Kidney (tissue), 14 donors: ENCODE results near the gene TNFAIP3. TPM values are rescaled to one million over a fixed set of nuclear protein-coding genes. Genes with fewer than 3 reads are reported as not detected.
"Not testable (repeated sequence)": the region's sequence is repeated elsewhere in the genome, so short reads cannot be mapped to it uniquely, and the experiment has no call there.

Experiments
- DNase-seq, 5 donors: peaks; one replicate each; pipeline ENCODE4 v3.0.0-alpha.2; 2013 to 2020
- FAIRE-seq: peaks from 2 replicates; lab custom pipeline; 2012; peaks lifted over from hg19 to GRCh38; lab: Jason Lieb, UNC
- H3K27ac ChIP-seq, 2 donors: one replicate each; pipeline ENCODE4 v1.7.0; 2013; ENCODE audit warnings: low read depth in 2 of 2, low read length in 2 of 2, inconsistent platforms in 1 of 2
- H3K27me3 ChIP-seq: one replicate; pipeline ENCODE4 v1.7.1; 2013; ENCODE audit warnings: low read length, inconsistent platforms; ENCODE audit not compliant: control insufficient read depth, insufficient read depth
- H3K36me3 ChIP-seq, 3 donors: one replicate each; pipeline versions ENCODE4 v1.7.0 to v1.7.1; 2013; ENCODE audit warnings: low read length in 3 of 3, control low read depth in 1 of 3, inconsistent platforms in 1 of 3; ENCODE audit not compliant: insufficient read depth in 3 of 3, control insufficient read depth in 2 of 3
- H3K4me1 ChIP-seq, 3 donors: one replicate each; pipeline versions ENCODE4 v1.7.0 to v1.7.1; 2013; ENCODE audit warnings: low read length in 3 of 3, inconsistent platforms in 1 of 3, low read depth in 1 of 3; ENCODE audit not compliant: control insufficient read depth in 2 of 3, insufficient read depth in 2 of 3
- H3K4me3 ChIP-seq, 3 donors: one replicate each; pipeline versions ENCODE4 v1.7.0 to v1.8.1; 2013; ENCODE audit warnings: low read length in 3 of 3, control low read depth in 1 of 3, inconsistent platforms in 1 of 3
- H3K9ac ChIP-seq, 3 donors: one replicate each; pipeline versions ENCODE4 v1.7.0 to v1.7.1; 2013; ENCODE audit warnings: low read length in 3 of 3, control low read depth in 1 of 3, inconsistent platforms in 1 of 3
- H3K9me3 ChIP-seq, 3 donors: one replicate each; pipeline versions ENCODE4 v1.7.0 to v1.7.1; 2013; ENCODE audit warnings: low read length in 3 of 3, control low read depth in 1 of 3, inconsistent platforms in 1 of 3; ENCODE audit not compliant: control insufficient read depth in 2 of 3, insufficient read depth in 1 of 3
- CTCF ChIP-seq: IDR thresholded peaks from 3 replicates; pipeline ENCODE4 v1.5.1; 2012; ENCODE audit warnings: mild to moderate bottlenecking, moderate library complexity, borderline replicate concordance; ENCODE audit not compliant: insufficient read depth; ENCODE audit errors: extremely low read depth
- intact Hi-C: fragments of 100-400 bp; cut with DNase I; formaldehyde crosslinking; loops from one replicate; pipeline ENCODE4 v1.11.1; 2022
- polyA plus RNA-seq: library from polyadenylated mRNA; stranded (reverse); fragments of 350-450 nt; fragmentation: Illumina TruSeq; extraction: RNeasy Lipid Tissue Mini Kit (QIAGEN cat#74804); gene quantifications from one replicate; pipeline ENCODE4 v1.2.3, GENCODE V29; 2014; ENCODE audit warnings: low read depth, low replicate concordance; ENCODE audit not compliant: insufficient read depth
- total RNA-seq: library from RNA; stranded (reverse); fragmentation: NEBNext Ultra II Directional; extraction: Animal tissue kit (Norgen Biotek cat#: 25700); gene quantifications from one replicate; pipeline ENCODE4 v1.2.1, GENCODE V29; 2021
- donor health status: control.
- donor health status: control.
- donor health status: control.
- donor health status: control.
- donor health status: control.
- donor health status: DM: yes; HTN: yes; CAD: no.
- donor health status: Normal renal cell carcinoma (clear cell type).

Gene TNFAIP3
- total and polyA plus RNA-seq, 2 donors from 2014 or later: 2.8 to 52.6 TPM

GRCh38 chr6:137830511-137830911 lies 36.5 kb upstream of the TNFAIP3 start:
- no peak for DNase-seq
- no peak for FAIRE-seq
- Histone ChIP-seq H3K4me3 (no peak overlapping the region), H3K9ac (no peak overlapping the region), H3K27me3 (no peaks in the 10 kb centered on the region), H3K36me3 (no peaks in the 10 kb centered on the region), H3K4me1 (no peaks in the 10 kb centered on the region), H3K27ac (no peak overlapping the region), H3K9me3 (no peaks in the 10 kb centered on the region)
- intact Hi-C loops: no loop called here
- TF ChIP-seq CTCF: no peak

DNA sequence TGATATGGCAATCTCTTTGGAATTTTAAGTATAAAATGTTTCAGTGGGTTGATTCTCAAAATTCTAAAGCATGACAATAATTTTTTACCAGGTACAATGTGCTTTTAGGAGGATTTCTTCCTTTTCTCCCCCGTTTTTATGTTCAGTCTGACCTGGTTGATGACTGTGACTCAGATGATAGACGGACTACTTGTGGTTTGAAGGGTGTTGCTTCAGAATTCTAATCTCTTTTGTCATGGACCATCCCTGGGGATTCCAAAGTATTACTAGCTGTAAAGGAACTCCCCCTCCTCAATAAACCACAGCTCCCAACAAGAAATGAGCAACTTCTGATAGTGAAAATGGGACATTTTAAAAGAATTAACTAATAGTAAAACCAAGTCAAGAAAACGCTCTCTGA lies 34.9 kb upstream of the TNFAIP3 start:
- TF ChIP-seq CTCF: no peak
- DNase-seq: no peak
- no peaks in the 10 kb centered on the region for H3K27me3 ChIP-seq
- no peak for FAIRE-seq
- H3K4me1 ChIP-seq: no peaks in the 10 kb centered on the region
- no peak overlapping the region for H3K9ac ChIP-seq
- H3K27ac ChIP-seq: no peak overlapping the region
- intact Hi-C loops: no loop called here
- H3K9me3 ChIP-seq: no peaks in the 10 kb centered on the region
- no peaks in the 10 kb centered on the region for H3K36me3 ChIP-seq
- no peak overlapping the region for H3K4me3 ChIP-seq

GRCh38 chr6:137834508-137834907 lies 32.6 kb upstream of the TNFAIP3 start:
- Histone ChIP-seq H3K36me3 (no peaks in the 10 kb centered on the region), H3K27me3 (no peaks in the 10 kb centered on the region), H3K9ac (no peak overlapping the region), H3K4me1 (no peaks in the 10 kb centered on the region), H3K27ac (no peak overlapping the region), H3K9me3 (peaks cover 0 to 3% (median 0%) of the 10 kb centered on the region in 3 donors), H3K4me3 (no peak overlapping the region)
- DNase-seq (no peak), FAIRE-seq (no peak)
- intact Hi-C loops: no loop called here
- no peak for TF ChIP-seq CTCF

- H3K27me3 ChIP-seq: no peaks in the 10 kb centered on the region
- no peak overlapping the region for H3K27ac ChIP-seq
- no peak overlapping the region for H3K4me3 ChIP-seq
- DNase-seq: no peak
- no peaks in the 10 kb centered on the region for H3K4me1 ChIP-seq
- no peaks in the 10 kb centered on the region for H3K36me3 ChIP-seq
- H3K9ac ChIP-seq: no peak overlapping the region
- intact Hi-C loops: no loop called here
- no peak for FAIRE-seq
- H3K9me3 ChIP-seq: peaks cover 0 to 3% (median 0%) of the 10 kb centered on the region in 3 donors
- no peak for TF ChIP-seq CTCF
Measured at GRCh38 chr6:137836788-137837187, 30.3 kb upstream of the TNFAIP3 start.

DNA sequence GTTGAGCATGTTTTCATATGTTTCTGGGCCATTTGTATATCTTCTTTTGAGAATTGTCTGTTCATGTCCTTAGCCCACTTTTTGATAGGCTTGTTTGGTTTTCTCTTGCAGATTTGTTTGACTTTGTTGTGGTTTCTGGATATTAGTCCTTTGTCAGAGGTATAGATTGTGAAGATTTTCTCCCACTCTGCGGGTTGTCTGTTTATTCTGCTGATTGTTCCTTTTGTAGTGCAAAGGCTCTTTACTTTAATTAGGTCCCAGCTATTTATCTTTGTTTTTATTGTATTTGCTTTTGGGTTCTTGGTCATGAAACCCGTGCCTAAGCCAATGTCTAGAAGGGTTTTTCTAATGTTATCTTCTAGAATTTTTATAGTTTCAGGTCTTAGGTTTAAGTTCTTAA lies 29.0 kb upstream of the TNFAIP3 start:
- H3K4me1 ChIP-seq, intact Hi-C loops, DNase-seq, FAIRE-seq, H3K4me3 ChIP-seq, H3K27ac ChIP-seq, H3K36me3 ChIP-seq, H3K9ac ChIP-seq, H3K9me3 ChIP-seq, H3K27me3 ChIP-seq: not testable (repeated sequence)

DNA sequence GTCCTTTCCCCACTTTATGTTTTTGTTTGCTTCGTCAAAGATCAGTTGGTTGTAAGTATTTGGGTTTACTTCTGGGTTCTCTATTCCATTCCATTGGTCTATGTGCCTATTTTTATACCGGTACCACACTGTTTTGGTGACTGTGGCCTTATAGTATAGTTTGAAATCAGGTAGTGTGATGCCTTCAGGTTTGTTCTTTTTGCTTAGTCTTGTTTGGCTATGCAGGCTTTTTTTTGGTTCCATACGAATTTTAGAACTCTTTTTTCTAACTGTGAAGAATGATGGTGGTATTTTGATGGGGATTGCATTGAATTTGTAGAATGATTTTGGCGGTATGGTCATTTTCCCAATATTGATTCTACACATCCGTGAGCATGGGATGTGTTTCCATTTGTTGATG lies 28.5 kb upstream of the TNFAIP3 start:
- H3K4me1 ChIP-seq, H3K9ac ChIP-seq, H3K4me3 ChIP-seq, H3K36me3 ChIP-seq, DNase-seq, H3K27ac ChIP-seq, intact Hi-C loops, H3K27me3 ChIP-seq, FAIRE-seq, H3K9me3 ChIP-seq: not testable (repeated sequence)
